Vagina (tissue), 2 donors: ENCODE results near the gene ARSG. TPM values are rescaled to one million over a fixed set of nuclear protein-coding genes. Genes with fewer than 3 reads are reported as not detected.

Experiments
- DNase-seq, 2 donors: peaks; one replicate each; pipeline ENCODE4 v3.0.0-alpha.2; 2017; ENCODE audit errors: extremely low spot score in 2 of 2
- H3K27ac ChIP-seq: fragments of 200-600 bp; sonication (generic); one replicate; pipeline ENCODE4 v1.5.1; 2019
- H3K27me3 ChIP-seq: fragments of 200-600 bp; sonication (generic); one replicate; pipeline ENCODE4 v1.5.1; 2019
- H3K36me3 ChIP-seq, 2 donors: fragments of 200-600 bp; sonication (generic); one replicate each; pipeline ENCODE4 v1.5.1; 2017 to 2019
- H3K4me1 ChIP-seq: fragments of 200-600 bp; sonication (generic); one replicate; pipeline ENCODE4 v1.5.1; 2019
- H3K4me3 ChIP-seq, 2 donors: fragments of 200-600 bp; sonication (generic); 1 replicate in 1 of 2; 2 replicates in 1 of 2; pipeline ENCODE4 v1.5.1; 2016 to 2019
- H3K9me3 ChIP-seq: fragments of 200-600 bp; sonication (generic); one replicate; pipeline ENCODE4 v1.5.1; 2019
- CTCF ChIP-seq, 3 experiments: fragments of 450-650 bp in 2 of 3; fragments of 200-600 bp in 1 of 3; sonication (generic) in 1 of 3; IDR thresholded peaks; one replicate each; pipeline ENCODE4 v1.5.1; 2017 to 2019; ENCODE audit warnings: antibody characterized with exemption in 3 of 3, mild to moderate bottlenecking in 2 of 3, moderate library complexity in 2 of 3
- POLR2A ChIP-seq, 2 donors: fragments of 450-650 bp; IDR thresholded peaks; one replicate each; pipeline ENCODE4 v1.6.1; 2017; ENCODE audit warnings: antibody characterized with exemption in 2 of 2, mild to moderate bottlenecking in 2 of 2, moderate library complexity in 2 of 2
- POLR2AphosphoS5 ChIP-seq, 2 donors: sonication (generic); formaldehyde crosslinking; IDR thresholded peaks; one replicate each; pipeline ENCODE4 v1.9.0; 2017; ENCODE audit warnings: antibody characterized with exemption in 2 of 2, mild to moderate bottlenecking in 2 of 2, low read depth in 1 of 2; ENCODE audit not compliant: insufficient read depth in 1 of 2
- intact Hi-C: fragments of 100-400 bp; cut with DNase I; formaldehyde crosslinking; loops from one replicate; pipeline ENCODE4 v1.15.1; 2023
- total RNA-seq: library from RNA; depleted of rRNA; stranded (reverse); fragments of >200 nt; gene quantifications from one replicate; pipeline ENCODE4 v1.2.3, GENCODE V29; 2016

ARSG gene
- total RNA-seq, 1 donor from 2014 or later = 8.1 TPM

GRCh38 chr17:68440526-68440925 is 149.2 kb downstream of the ARSG start:
- Histone ChIP-seq H3K27me3 (no peaks in the 10 kb centered on the region), H3K4me3 (no peak overlapping the region), H3K4me1 (peaks cover 34% of the 10 kb centered on the region), H3K9me3 (no peaks in the 10 kb centered on the region), H3K36me3 (peaks cover 0 to 7% of the 10 kb centered on the region in 2 donors), H3K27ac (no peak overlapping the region)
- no peak for DNase-seq
- TF ChIP-seq POLR2AphosphoS5 (IDR thresholded peaks at IDR 0.05; ENCODE audit: insufficient read depth in 1 of 2, low read depth in 1 of 2) = no peak
- TF ChIP-seq CTCF (IDR thresholded peaks at IDR 0.05) = no peak
- no peak for TF ChIP-seq POLR2A (IDR thresholded peaks at IDR 0.05)
- intact Hi-C loops = no loop called here

- no peaks in the 10 kb centered on the region for H3K27me3 ChIP-seq
- intact Hi-C loops = no loop called here
- DNase-seq = no peak
- peaks cover 28% of the 10 kb centered on the region for H3K4me1 ChIP-seq
- no peak for TF ChIP-seq POLR2A (IDR thresholded peaks at IDR 0.05)
- no peak for TF ChIP-seq CTCF (IDR thresholded peaks at IDR 0.05)
- TF ChIP-seq POLR2AphosphoS5 (IDR thresholded peaks at IDR 0.05; ENCODE audit: insufficient read depth in 1 of 2, low read depth in 1 of 2) = peak in 1 of 2 donors; percentile 15
- H3K27ac ChIP-seq = no peak overlapping the region
- H3K36me3 ChIP-seq = peaks cover 0 to 12% of the 10 kb centered on the region in 2 donors
- H3K4me3 ChIP-seq = no peak overlapping the region
- no peaks in the 10 kb centered on the region for H3K9me3 ChIP-seq
Measured at GRCh38 chr17:68441070-68441770, 149.9 kb downstream of the ARSG start.

- H3K9me3 ChIP-seq = no peaks in the 10 kb centered on the region
- H3K4me1 ChIP-seq = peaks cover 18% of the 10 kb centered on the region
- H3K36me3 ChIP-seq = peaks cover 0 to 35% of the 10 kb centered on the region in 2 donors
- no peak overlapping the region for H3K27ac ChIP-seq
- no peak overlapping the region for H3K4me3 ChIP-seq
- no peak for TF ChIP-seq POLR2AphosphoS5 (IDR thresholded peaks at IDR 0.05; ENCODE audit: insufficient read depth in 1 of 2, low read depth in 1 of 2)
- TF ChIP-seq POLR2A (IDR thresholded peaks at IDR 0.05) = no peak
- TF ChIP-seq CTCF (IDR thresholded peaks at IDR 0.05) = no peak
- intact Hi-C loops = no loop called here
- DNase-seq = no peak
- H3K27me3 ChIP-seq = no peaks in the 10 kb centered on the region
Measured at GRCh38 chr17:68443972-68444464, 152.7 kb downstream of the ARSG start.

- H3K27ac ChIP-seq = no peak overlapping the region
- TF ChIP-seq POLR2AphosphoS5 (IDR thresholded peaks at IDR 0.05; ENCODE audit: insufficient read depth in 1 of 2, low read depth in 1 of 2) = no peak
- intact Hi-C loops = no loop called here
- H3K36me3 ChIP-seq = peaks cover 0 to 51% of the 10 kb centered on the region in 2 donors
- peaks cover 18% of the 10 kb centered on the region for H3K4me1 ChIP-seq
- no peaks in the 10 kb centered on the region for H3K9me3 ChIP-seq
- no peaks in the 10 kb centered on the region for H3K27me3 ChIP-seq
- no peak for DNase-seq
- H3K4me3 ChIP-seq = no peak overlapping the region
Measured at GRCh38 chr17:68445671-68446070, 154.4 kb downstream of the ARSG start.

GRCh38 chr17:68446626-68447041 is 155.3 kb downstream of the ARSG start:
- intact Hi-C loops = no loop called here
- no peak overlapping the region for H3K4me3 ChIP-seq
- no peak overlapping the region for H3K27ac ChIP-seq
- DNase-seq = no peak
- H3K27me3 ChIP-seq = no peaks in the 10 kb centered on the region
- no peak for TF ChIP-seq POLR2A (IDR thresholded peaks at IDR 0.05)
- no peak for TF ChIP-seq POLR2AphosphoS5 (IDR thresholded peaks at IDR 0.05; ENCODE audit: insufficient read depth in 1 of 2, low read depth in 1 of 2)
- no peak for TF ChIP-seq CTCF (IDR thresholded peaks at IDR 0.05)
- H3K4me1 ChIP-seq = peaks cover 13% of the 10 kb centered on the region
- no peaks in the 10 kb centered on the region for H3K9me3 ChIP-seq
- H3K36me3 ChIP-seq = peaks cover 0 to 54% of the 10 kb centered on the region in 2 donors
